HCT116 (cell line): Measurements from ENCODE around the gene NAALADL2. TPM values are rescaled to one million over a fixed set of nuclear protein-coding genes. Genes with fewer than 3 reads are reported as not detected.

Experiments used
- ATAC-seq: fragments of 200-7000 bp; cut with Tn5 transposase; 2 replicates; pipeline ENCODE4 v1.9.1; 2020; ENCODE audit warnings: mild to moderate bottlenecking, moderate library complexity
- BruUV-seq: library from RNA; stranded (reverse); fragments of 400-500 nt; replicated peaks from 2 replicates; lab custom pipeline; 2021; lab: Mats Ljungman, UMichigan
- CTCF ChIA-PET: fragments of 300-600 bp; sonication (Branson Sonifier 250); formaldehyde crosslinking; loops from one replicate; lab custom pipeline; 2021; ENCODE audit warnings: antibody characterized with exemption; lab: Charles Lee
- POLR2A ChIA-PET: fragments of 300-600, 350-600 bp; sonication (Branson Sonifier 250); formaldehyde crosslinking; loops from one replicate; lab custom pipeline; 2021; ENCODE audit warnings: antibody characterized with exemption; lab: Charles Lee
- RAD21 ChIA-PET, 2 experiments: fragments of 300-600 bp; sonication (Branson Sonifier 250); formaldehyde crosslinking; loops; one replicate each; lab custom pipeline; 2023; ENCODE audit warnings: low total read pairs in 2 of 2; ENCODE audit not compliant: uncharacterized antibody in 2 of 2, unreplicated experiment in 2 of 2, low non-redundant PET in 1 of 2; lab: Charles Lee
- DNase-seq: peaks from one replicate; pipeline ENCODE4 v3.0.0-alpha.2; 2010; ENCODE audit warnings: low read depth, low spot score
- H2AFZ ChIP-seq: fragments of 200-600 bp; shearing (Covaris generic), sonication (generic); 2 replicates; pipeline ENCODE4 v1.6.1; 2017; ENCODE audit warnings: low read depth, mixed run types, mixed read lengths, antibody characterized with exemption, low read length; ENCODE audit not compliant: poor library complexity, severe bottlenecking
- H3K27ac ChIP-seq: 2 replicates; pipeline ENCODE4 v1.5.1; 2012; ENCODE audit warnings: low read depth, low read length
- H3K27me3 ChIP-seq: fragments of 200-600 bp; sonication (generic); 2 replicates; pipeline ENCODE4 v1.6.1; 2016; ENCODE audit warnings: mixed run types, low read length, mixed read lengths; ENCODE audit not compliant: insufficient read depth
- H3K36me3 ChIP-seq, 2 experiments: fragments of 200-500 bp in 1 of 2; fragments of 200-600 bp in 1 of 2; sonication (Bioruptor generic) in 1 of 2; sonication (generic) in 1 of 2; 2 replicates each; pipeline versions ENCODE4 v1.5.1 to v1.6.1; 2014 to 2016; ENCODE audit warnings: low read length in 2 of 2, inconsistent platforms in 1 of 2, mixed read lengths in 1 of 2, mixed run types in 1 of 2; ENCODE audit not compliant: insufficient read depth in 2 of 2, control insufficient read depth in 1 of 2
- H3K4me1 ChIP-seq, 2 experiments: fragments of 200-600 bp in 1 of 2; sonication (generic) in 1 of 2; 2 replicates each; pipeline versions ENCODE4 v1.5.1 to v1.6.1; 2012 to 2017; ENCODE audit warnings: low read length in 2 of 2, inconsistent platforms in 1 of 2, mild to moderate bottlenecking in 1 of 2, mixed read lengths in 1 of 2, mixed run types in 1 of 2, moderate library complexity in 1 of 2; ENCODE audit not compliant: insufficient read depth in 2 of 2, control insufficient read depth in 1 of 2
- H3K4me2 ChIP-seq: fragments of 200-600 bp; sonication (generic); 2 replicates; pipeline ENCODE4 v1.6.1; 2017; ENCODE audit warnings: mixed run types, low read length, mixed read lengths
- H3K4me3 ChIP-seq, 2 experiments: fragments of 200-600 bp in 1 of 2; sonication (generic) in 1 of 2; replicated peaks in 1 of 2; 2 replicates each; pipeline ENCODE4 v1.5.1; 2011 to 2016; ENCODE audit warnings: low read length in 2 of 2, control low read depth in 1 of 2, low read depth in 1 of 2, mild to moderate bottlenecking in 1 of 2, mixed read lengths in 1 of 2, mixed run types in 1 of 2
- H3K79me2 ChIP-seq: fragments of 200-600 bp; sonication (generic); 2 replicates; pipeline ENCODE4 v1.6.1; 2017; ENCODE audit warnings: mild to moderate bottlenecking, mixed run types, low read length, moderate library complexity, mixed read lengths; ENCODE audit not compliant: insufficient read depth
- H3K9ac ChIP-seq: fragments of 200-600 bp; sonication (generic); 2 replicates; pipeline ENCODE4 v1.6.1; 2016; ENCODE audit warnings: low read length, mixed read lengths
- H3K9me2 ChIP-seq: fragments of 200-600 bp; sonication (generic), shearing (Covaris generic); 2 replicates; pipeline ENCODE4 v1.6.1; 2017; ENCODE audit warnings: mixed run types, mild to moderate bottlenecking, moderate library complexity; ENCODE audit not compliant: insufficient read depth
- H3K9me3 ChIP-seq, 2 experiments: fragments of 200-500 bp in 1 of 2; fragments of 200-600 bp in 1 of 2; sonication (Bioruptor generic) in 1 of 2; sonication (generic) in 1 of 2; 2 replicates each; pipeline ENCODE4 v1.6.1; 2014 to 2017; ENCODE audit warnings: low read length in 2 of 2, mixed read lengths in 2 of 2, inconsistent platforms in 1 of 2, low read depth in 1 of 2, mild to moderate bottlenecking in 1 of 2, mixed run types in 1 of 2, moderate library complexity in 1 of 2; ENCODE audit not compliant: control insufficient read depth in 1 of 2, insufficient read depth in 1 of 2
- H4K20me1 ChIP-seq: fragments of 200-600 bp; sonication (generic), shearing (Covaris generic); 2 replicates; pipeline ENCODE4 v1.6.1; 2017; ENCODE audit warnings: mixed run types, mild to moderate bottlenecking, moderate library complexity; ENCODE audit not compliant: insufficient read depth
- CBX3 ChIP-seq: IDR thresholded peaks from 2 replicates; pipeline ENCODE4 v1.6.1; 2012; ENCODE audit warnings: low read depth
- CEBPB ChIP-seq: IDR thresholded peaks from 2 replicates; pipeline ENCODE4 v1.6.1; 2012; ENCODE audit warnings: low read depth
- EGR1 ChIP-seq: IDR thresholded peaks from 2 replicates; pipeline ENCODE4 v1.6.1; 2012; ENCODE audit warnings: low read depth
- ELF1 ChIP-seq: IDR thresholded peaks from 2 replicates; pipeline ENCODE4 v1.6.1; 2012; ENCODE audit warnings: low read depth, borderline replicate concordance
- EZH2 ChIP-seq: fragments of 200-600 bp; sonication (generic); IDR thresholded peaks from 2 replicates; pipeline ENCODE4 v1.6.1; 2017; ENCODE audit warnings: antibody characterized with exemption, mixed run types
- EZH2phosphoT487 ChIP-seq: fragments of 200-600 bp; IDR thresholded peaks from 2 replicates; pipeline ENCODE4 v1.6.1; 2018; ENCODE audit warnings: antibody characterized with exemption, borderline replicate concordance
- FOSL1 ChIP-seq: IDR thresholded peaks from 2 replicates; pipeline ENCODE4 v1.6.1; 2012; ENCODE audit warnings: low read depth
- POLR2A ChIP-seq: IDR thresholded peaks from 2 replicates; pipeline ENCODE4 v1.7.0; 2011; ENCODE audit warnings: borderline replicate concordance; ENCODE audit not compliant: insufficient read depth, insufficient read length; ENCODE audit errors: extremely low read depth
- POLR2AphosphoS5 ChIP-seq: IDR thresholded peaks from 2 replicates; pipeline ENCODE4 v1.6.1; 2011; ENCODE audit warnings: mild to moderate bottlenecking, low read depth, low read length, moderate library complexity
- RAD21 ChIP-seq: IDR thresholded peaks from 2 replicates; pipeline ENCODE4 v1.6.1; 2012; ENCODE audit warnings: low read depth, mild to moderate bottlenecking
- SIN3A ChIP-seq: IDR thresholded peaks from 2 replicates; pipeline ENCODE4 v1.6.1; 2012; ENCODE audit warnings: low read depth
- SP1 ChIP-seq: IDR thresholded peaks from 2 replicates; pipeline ENCODE4 v1.6.1; 2012; ENCODE audit warnings: low read depth
- ZFX ChIP-seq: fragments of 450-650 bp; IDR thresholded peaks from 2 replicates; pipeline ENCODE4 v1.6.1; 2017
- intact Hi-C: fragments of 100-400 bp; cut with micrococcal nuclease; formaldehyde crosslinking; loops from 2 replicates; pipeline ENCODE4 v1.10.0; 2022
- total RNA-seq: library from RNA; stranded (reverse); gene quantifications from one replicate; pipeline ENCODE4 v1.2.1, GENCODE V29; 2021; ENCODE audit not compliant: unreplicated experiment
- TF ChIP-seq, protein P1 (sequence below), 3 experiments: fragments of 200-600 bp in 1 of 3; sonication (generic) in 1 of 3; IDR thresholded peaks in 2 of 3; conservative IDR thresholded peaks in 1 of 3; 2 replicates each; pipeline ENCODE4 v1.5.1; 2012 to 2017; ENCODE audit warnings: low read depth in 2 of 3, low read length in 2 of 3, antibody characterized with exemption in 1 of 3, borderline replicate concordance in 1 of 3, control low read depth in 1 of 3, mild to moderate bottlenecking in 1 of 3, mixed read lengths in 1 of 3, mixed run types in 1 of 3, moderate library complexity in 1 of 3; ENCODE audit not compliant: insufficient read depth in 1 of 3
- TF ChIP-seq, protein P2 (sequence below): IDR thresholded peaks from 2 replicates; pipeline ENCODE4 v1.6.1; 2012
- TF ChIP-seq, protein P3 (sequence below): IDR thresholded peaks from 2 replicates; pipeline ENCODE4 v1.6.1; 2012; ENCODE audit warnings: low read depth

Gene NAALADL2
- total RNA-seq, 1 experiment from 2014 or later = 2.9 TPM

DNA sequence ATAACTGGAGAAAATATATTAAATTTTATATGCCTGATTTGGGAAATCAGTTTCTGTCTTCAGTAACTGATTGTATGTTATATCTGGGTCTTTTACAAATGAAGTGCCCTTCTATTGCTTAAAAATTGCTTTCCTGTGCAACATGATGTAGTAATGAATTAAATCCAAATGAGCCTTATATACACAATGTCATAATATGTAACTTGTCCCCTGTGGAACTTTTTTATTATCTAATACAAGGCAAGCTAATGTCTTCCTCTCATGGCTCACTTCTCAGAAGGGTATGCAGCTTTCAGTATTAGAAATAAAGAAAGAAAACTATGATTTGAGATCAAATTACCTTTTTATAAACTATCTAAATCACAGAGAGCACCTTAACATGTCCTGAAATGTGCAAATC lies 248.9 kb downstream of the NAALADL2 start:
- ChIA-PET POLR2A (no interaction called here), CTCF (interaction anchor here (0.6 kb wide), 1 partner anchor 71 kb away, joined by 3 read pairs; no protein-coding TSS in a partner anchor), RAD21 (no interaction called here)
- no TSS peak for BruUV-seq
- Histone ChIP-seq H3K27ac (no peak overlapping the region), H3K36me3 (no peaks in the 10 kb centered on the region), H3K9me3 (no peaks in the 10 kb centered on the region), H3K79me2 (no peaks in the 10 kb centered on the region), H3K4me1 (no peaks in the 10 kb centered on the region), H3K4me2 (no peak overlapping the region), H3K9ac (no peak overlapping the region), H2AFZ (no peak overlapping the region), H3K27me3 (no peaks in the 10 kb centered on the region), H4K20me1 (no peaks in the 10 kb centered on the region), H3K9me2 (no peaks in the 10 kb centered on the region)
- no peak for DNase-seq
- intact Hi-C loops = no loop called here
- TF ChIP-seq ELF1 (no peak), EZH2 (no peak), FOSL1 (no peak), CBX3 (no peak), POLR2A (no peak), SIN3A (no peak), SP1 (no peak), CEBPB (no peak), ZFX (no peak), EZH2phosphoT487 (no peak), RAD21 (no peak), POLR2AphosphoS5 (no peak), EGR1 (no peak)
- TF ChIP-seq, protein P1, sequence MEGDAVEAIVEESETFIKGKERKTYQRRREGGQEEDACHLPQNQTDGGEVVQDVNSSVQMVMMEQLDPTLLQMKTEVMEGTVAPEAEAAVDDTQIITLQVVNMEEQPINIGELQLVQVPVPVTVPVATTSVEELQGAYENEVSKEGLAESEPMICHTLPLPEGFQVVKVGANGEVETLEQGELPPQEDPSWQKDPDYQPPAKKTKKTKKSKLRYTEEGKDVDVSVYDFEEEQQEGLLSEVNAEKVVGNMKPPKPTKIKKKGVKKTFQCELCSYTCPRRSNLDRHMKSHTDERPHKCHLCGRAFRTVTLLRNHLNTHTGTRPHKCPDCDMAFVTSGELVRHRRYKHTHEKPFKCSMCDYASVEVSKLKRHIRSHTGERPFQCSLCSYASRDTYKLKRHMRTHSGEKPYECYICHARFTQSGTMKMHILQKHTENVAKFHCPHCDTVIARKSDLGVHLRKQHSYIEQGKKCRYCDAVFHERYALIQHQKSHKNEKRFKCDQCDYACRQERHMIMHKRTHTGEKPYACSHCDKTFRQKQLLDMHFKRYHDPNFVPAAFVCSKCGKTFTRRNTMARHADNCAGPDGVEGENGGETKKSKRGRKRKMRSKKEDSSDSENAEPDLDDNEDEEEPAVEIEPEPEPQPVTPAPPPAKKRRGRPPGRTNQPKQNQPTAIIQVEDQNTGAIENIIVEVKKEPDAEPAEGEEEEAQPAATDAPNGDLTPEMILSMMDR (IDR thresholded peaks at IDR 0.05 in 2 of 3, conservative IDR thresholded peaks at IDR 0.05 in 1 of 3; ENCODE audit: borderline replicate concordance in 1 of 3, insufficient read depth in 1 of 3, low read depth in 2 of 3, low read length in 2 of 3) = no peak
- TF ChIP-seq, protein P2, sequence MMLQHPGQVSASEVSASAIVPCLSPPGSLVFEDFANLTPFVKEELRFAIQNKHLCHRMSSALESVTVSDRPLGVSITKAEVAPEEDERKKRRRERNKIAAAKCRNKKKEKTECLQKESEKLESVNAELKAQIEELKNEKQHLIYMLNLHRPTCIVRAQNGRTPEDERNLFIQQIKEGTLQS = no peak
- TF ChIP-seq, protein P3, sequence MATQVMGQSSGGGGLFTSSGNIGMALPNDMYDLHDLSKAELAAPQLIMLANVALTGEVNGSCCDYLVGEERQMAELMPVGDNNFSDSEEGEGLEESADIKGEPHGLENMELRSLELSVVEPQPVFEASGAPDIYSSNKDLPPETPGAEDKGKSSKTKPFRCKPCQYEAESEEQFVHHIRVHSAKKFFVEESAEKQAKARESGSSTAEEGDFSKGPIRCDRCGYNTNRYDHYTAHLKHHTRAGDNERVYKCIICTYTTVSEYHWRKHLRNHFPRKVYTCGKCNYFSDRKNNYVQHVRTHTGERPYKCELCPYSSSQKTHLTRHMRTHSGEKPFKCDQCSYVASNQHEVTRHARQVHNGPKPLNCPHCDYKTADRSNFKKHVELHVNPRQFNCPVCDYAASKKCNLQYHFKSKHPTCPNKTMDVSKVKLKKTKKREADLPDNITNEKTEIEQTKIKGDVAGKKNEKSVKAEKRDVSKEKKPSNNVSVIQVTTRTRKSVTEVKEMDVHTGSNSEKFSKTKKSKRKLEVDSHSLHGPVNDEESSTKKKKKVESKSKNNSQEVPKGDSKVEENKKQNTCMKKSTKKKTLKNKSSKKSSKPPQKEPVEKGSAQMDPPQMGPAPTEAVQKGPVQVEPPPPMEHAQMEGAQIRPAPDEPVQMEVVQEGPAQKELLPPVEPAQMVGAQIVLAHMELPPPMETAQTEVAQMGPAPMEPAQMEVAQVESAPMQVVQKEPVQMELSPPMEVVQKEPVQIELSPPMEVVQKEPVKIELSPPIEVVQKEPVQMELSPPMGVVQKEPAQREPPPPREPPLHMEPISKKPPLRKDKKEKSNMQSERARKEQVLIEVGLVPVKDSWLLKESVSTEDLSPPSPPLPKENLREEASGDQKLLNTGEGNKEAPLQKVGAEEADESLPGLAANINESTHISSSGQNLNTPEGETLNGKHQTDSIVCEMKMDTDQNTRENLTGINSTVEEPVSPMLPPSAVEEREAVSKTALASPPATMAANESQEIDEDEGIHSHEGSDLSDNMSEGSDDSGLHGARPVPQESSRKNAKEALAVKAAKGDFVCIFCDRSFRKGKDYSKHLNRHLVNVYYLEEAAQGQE = no peak
- TF ChIP-seq, all 23 proteins: peak for 0
- H3K4me3 ChIP-seq = no peak overlapping the region
- ATAC-seq = no peak
